ENCODE data around the gene SSR4. TPM values are rescaled to one million over a fixed set of nuclear protein-coding genes. Genes with fewer than 3 reads are reported as not detected.

SSR4 gene
- total RNA-seq, 1 donor, result 121 TPM

DNA sequence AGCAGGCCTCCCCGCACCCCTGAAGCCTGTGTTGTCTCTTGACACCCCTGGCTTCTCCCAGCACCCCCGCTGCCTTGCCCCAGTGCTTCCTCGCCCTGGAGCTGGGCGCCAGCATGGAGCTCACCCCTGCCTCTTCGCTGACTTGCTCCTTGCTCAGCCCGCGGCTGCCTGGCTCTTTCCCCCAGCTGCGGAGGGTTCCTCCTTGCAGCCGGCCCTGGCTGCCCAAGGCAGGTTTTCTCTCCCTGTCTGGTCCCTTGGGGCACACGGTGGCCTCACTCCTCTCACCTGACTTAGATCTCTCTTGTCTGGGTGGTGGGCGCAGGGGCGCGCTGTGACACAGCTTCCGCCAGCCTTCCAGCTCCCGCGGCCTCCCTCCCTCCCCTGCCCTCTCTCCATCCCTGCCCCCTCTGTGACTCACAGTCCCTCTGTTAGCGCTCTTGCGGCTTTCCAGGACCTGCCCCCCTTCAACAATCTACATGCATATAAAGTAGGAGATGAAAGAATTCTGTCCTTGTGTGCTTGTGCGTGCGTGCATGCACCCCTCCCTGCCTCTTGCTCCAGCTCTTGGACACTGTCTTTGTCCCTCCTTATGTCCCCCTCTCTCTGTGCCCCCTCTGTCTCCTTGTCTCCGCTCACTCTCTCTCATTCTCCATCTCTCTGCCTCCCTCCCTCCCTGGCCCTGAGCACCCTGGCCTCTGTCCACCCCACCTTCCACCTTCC lies 28.2 kb upstream of the SSR4 start:
- Histone ChIP-seq H3K9me3 (ENCODE audit: low read depth, low read length) (no peaks in the 10 kb centered on the region), H3K27me3 (ENCODE audit: insufficient read depth, low read length) (no peaks in the 10 kb centered on the region), H3K4me1 (ENCODE audit: insufficient read depth, low read length) (peaks cover 3% of the 10 kb centered on the region), H3K4me3 (ENCODE audit: low read length) (no peak overlapping the region)

DNA sequence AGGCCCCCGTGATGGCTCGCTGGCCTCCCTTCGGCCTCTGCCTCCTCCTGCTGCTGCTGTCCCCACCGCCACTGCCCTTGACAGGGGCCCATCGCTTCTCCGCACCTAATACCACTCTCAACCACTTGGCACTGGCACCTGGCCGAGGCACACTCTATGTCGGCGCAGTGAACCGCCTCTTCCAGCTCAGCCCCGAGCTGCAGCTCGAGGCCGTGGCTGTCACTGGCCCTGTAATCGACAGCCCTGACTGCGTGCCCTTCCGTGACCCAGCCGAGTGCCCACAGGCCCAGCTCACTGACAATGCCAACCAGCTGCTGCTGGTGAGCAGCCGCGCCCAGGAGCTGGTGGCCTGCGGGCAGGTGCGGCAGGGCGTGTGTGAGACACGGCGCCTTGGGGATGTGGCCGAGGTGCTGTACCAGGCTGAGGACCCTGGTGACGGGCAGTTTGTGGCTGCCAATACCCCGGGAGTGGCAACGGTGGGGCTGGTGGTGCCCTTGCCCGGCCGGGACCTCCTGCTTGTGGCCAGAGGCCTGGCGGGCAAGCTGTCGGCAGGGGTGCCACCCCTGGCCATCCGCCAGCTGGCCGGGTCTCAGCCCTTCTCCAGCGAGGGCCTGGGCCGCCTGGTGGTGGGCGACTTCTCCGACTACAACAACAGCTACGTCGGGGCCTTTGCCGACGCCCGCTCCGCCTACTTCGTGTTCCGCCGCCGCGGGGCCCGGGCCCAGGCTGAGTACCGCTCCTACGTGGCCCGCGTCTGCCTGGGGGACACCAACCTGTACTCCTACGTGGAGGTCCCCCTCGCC lies 27.4 kb upstream of the SSR4 start:
- Histone ChIP-seq H3K27me3 (ENCODE audit: insufficient read depth, low read length) (no peaks in the 10 kb centered on the region), H3K4me1 (ENCODE audit: insufficient read depth, low read length) (peaks cover 3% of the 10 kb centered on the region), H3K4me3 (ENCODE audit: low read length) (no peak overlapping the region), H3K9me3 (ENCODE audit: low read depth, low read length) (no peaks in the 10 kb centered on the region)

DNA sequence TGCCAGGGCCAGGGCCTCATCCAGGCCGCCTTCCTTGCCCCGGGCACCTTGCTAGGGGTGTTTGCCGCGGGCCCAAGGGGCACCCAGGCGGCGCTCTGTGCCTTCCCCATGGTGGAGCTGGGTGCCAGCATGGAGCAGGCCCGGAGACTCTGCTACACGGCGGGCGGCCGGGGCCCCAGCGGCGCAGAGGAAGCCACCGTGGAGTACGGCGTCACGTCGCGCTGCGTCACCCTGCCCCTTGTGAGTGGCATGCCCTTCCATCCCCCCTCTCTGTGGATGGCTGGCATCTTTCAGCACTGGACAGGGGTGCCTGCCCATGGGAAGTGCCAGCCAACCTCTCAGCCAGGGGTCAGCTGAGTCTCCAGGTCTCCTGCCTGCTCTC lies 26.8 kb upstream of the SSR4 start:
- Histone ChIP-seq H3K27me3 (ENCODE audit: insufficient read depth, low read length) (no peaks in the 10 kb centered on the region), H3K4me1 (ENCODE audit: insufficient read depth, low read length) (peaks cover 3% of the 10 kb centered on the region), H3K9me3 (ENCODE audit: low read depth, low read length) (no peaks in the 10 kb centered on the region), H3K4me3 (ENCODE audit: low read length) (no peak overlapping the region)

DNA sequence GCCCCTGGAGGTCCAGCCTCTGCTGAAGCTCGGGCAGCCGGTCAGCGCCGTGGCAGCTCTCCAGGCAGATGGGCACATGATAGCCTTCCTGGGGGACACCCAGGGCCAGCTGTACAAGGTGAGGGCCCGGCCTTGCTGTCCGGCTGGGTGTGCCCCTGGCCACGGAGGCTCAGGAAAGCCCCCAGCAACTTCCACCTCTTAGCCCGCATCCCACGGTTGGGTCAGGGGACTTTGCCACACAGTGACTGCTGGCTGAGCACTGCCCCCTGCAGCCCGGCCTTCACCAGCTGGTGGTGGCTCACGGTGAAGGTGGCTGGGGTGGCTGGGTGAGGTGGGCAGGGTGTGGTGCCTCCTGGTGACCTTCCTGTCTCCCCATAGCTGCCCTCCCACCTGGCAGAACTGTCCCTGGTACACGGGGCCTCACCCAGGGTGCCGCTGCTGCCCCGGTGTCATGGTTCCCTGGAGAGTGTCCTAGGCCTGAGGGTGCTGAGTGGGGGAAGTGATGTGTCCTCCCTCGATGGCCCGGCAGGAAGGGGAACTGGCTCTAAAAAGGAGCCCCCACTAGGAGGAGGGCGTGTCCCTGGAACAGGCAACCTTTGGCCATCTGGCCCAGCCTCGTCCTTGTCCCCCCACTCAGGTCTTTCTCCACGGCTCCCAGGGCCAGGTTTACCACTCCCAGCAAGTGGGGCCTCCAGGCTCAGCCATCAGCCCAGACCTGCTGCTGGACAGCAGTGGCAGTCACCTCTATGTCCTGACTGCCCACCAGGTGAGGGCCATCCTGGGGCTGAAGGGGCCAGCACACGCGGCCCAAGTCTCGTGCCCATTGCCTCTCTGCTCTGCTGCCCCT lies 25.9 kb upstream of the SSR4 start:
- peaks cover 3% of the 10 kb centered on the region for H3K4me1 ChIP-seq (ENCODE audit: insufficient read depth, low read length)
- H3K4me3 ChIP-seq (ENCODE audit: low read length), result no peak overlapping the region
- H3K9me3 ChIP-seq (ENCODE audit: low read depth, low read length), result no peaks in the 10 kb centered on the region
- H3K27me3 ChIP-seq (ENCODE audit: insufficient read depth, low read length), result no peaks in the 10 kb centered on the region

DNA sequence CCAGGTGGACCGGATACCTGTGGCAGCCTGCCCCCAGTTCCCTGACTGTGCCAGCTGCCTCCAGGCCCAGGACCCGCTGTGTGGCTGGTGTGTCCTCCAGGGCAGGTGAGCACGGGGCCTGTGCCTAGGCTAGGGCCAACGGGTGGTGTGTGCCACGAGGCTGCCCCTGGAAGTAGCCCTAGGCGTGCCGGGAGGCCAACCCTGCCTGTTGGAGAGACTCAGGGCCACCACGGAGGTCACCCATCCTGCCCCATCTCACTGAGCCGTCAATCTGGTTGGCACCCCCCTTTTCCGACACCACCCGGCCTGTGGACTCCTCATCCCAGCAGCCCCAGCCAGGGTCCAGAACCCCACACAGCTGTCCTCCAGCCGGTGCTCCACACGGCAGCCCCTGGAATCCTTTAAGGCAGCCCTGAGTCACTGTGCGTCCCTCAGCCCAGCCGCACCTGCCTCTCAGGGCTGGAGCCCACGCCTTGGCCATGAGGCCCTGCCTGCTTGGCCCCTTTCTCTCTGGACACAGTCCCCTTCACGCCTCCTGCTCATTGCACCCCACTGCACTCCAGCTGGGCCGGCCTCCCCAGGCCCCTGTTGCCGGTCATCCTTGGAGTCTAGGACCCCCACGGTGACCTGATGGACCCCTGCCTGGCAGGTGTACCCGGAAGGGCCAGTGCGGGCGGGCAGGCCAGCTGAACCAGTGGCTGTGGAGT lies 25.2 kb upstream of the SSR4 start:
- Histone ChIP-seq H3K4me1 (ENCODE audit: insufficient read depth, low read length) (no peaks in the 10 kb centered on the region), H3K27me3 (ENCODE audit: insufficient read depth, low read length) (no peaks in the 10 kb centered on the region), H3K9me3 (ENCODE audit: low read depth, low read length) (no peaks in the 10 kb centered on the region), H3K4me3 (ENCODE audit: low read length) (no peak overlapping the region)

DNA sequence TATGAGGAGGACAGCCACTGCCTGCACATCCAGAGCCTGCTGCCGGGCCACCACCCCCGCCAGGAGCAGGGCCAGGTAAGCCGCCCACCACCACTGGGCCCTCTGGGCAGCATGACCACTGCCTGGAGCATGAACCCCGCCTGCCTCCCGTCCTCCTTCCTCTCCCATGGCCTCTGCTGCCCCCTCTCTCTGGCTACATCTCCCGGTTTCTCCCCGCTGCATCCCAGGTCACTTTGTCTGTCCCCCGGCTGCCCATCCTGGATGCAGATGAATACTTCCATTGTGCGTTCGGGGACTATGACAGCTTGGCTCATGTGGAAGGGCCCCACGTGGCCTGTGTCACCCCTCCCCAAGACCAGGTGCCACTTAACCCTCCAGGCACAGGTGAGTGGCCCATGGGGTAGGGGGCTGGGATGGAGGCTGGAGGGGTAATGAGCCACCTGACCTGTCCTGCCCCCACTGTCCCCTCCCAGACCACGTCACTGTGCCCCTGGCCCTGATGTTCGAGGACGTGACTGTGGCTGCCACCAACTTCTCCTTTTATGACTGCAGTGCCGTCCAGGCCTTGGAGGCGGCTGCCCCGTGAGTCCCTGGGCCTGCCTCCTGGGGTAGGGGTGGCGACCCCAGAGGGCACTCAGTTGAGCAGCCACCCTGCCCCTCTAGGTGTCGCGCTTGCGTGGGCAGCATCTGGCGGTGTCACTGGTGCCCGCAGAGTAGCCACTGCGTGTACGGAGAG lies 24.4 kb upstream of the SSR4 start:
- Histone ChIP-seq H3K4me1 (ENCODE audit: insufficient read depth, low read length) (no peaks in the 10 kb centered on the region), H3K27me3 (ENCODE audit: insufficient read depth, low read length) (no peaks in the 10 kb centered on the region), H3K4me3 (ENCODE audit: low read length) (no peak overlapping the region), H3K9me3 (ENCODE audit: low read depth, low read length) (no peaks in the 10 kb centered on the region)

DNA sequence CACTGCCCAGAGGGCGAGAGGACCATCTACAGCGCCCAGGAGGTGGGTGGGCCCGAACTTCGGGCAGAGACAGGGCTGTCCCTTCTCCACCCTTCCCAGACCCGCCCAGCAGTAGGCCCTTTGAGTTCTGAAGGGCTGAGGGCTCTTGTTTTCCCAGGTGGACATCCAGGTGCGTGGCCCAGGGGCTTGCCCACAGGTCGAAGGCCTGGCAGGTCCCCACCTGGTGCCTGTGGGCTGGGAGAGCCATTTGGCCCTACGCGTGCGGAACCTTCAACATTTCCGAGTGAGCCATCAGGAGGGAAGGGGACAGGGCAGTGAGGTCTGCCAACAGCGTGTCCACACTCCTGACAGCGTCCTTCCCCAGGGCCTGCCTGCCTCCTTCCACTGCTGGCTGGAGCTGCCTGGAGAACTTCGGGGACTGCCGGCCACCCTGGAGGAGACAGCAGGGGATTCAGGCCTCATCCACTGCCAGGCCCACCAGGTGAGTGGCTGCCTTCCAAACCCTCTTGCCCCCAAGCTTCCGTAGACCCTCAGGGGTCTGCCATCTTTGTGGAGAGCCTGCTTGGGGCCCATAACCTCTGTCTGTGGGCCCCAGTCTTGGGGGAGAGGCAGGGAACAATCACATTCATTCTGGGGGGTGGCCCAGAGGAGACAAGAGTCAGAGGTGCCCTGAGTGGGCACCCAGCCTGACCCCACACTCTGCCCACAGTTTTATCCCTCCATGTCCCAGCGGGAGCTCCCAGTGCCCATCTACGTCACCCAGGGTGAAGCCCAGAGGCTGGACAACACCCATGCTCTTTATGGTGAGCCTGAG lies 23.7 kb upstream of the SSR4 start:
- Histone ChIP-seq H3K27me3 (ENCODE audit: insufficient read depth, low read length) (no peaks in the 10 kb centered on the region), H3K4me3 (ENCODE audit: low read length) (no peak overlapping the region), H3K4me1 (ENCODE audit: insufficient read depth, low read length) (no peaks in the 10 kb centered on the region), H3K9me3 (ENCODE audit: low read depth, low read length) (no peaks in the 10 kb centered on the region)

DNA sequence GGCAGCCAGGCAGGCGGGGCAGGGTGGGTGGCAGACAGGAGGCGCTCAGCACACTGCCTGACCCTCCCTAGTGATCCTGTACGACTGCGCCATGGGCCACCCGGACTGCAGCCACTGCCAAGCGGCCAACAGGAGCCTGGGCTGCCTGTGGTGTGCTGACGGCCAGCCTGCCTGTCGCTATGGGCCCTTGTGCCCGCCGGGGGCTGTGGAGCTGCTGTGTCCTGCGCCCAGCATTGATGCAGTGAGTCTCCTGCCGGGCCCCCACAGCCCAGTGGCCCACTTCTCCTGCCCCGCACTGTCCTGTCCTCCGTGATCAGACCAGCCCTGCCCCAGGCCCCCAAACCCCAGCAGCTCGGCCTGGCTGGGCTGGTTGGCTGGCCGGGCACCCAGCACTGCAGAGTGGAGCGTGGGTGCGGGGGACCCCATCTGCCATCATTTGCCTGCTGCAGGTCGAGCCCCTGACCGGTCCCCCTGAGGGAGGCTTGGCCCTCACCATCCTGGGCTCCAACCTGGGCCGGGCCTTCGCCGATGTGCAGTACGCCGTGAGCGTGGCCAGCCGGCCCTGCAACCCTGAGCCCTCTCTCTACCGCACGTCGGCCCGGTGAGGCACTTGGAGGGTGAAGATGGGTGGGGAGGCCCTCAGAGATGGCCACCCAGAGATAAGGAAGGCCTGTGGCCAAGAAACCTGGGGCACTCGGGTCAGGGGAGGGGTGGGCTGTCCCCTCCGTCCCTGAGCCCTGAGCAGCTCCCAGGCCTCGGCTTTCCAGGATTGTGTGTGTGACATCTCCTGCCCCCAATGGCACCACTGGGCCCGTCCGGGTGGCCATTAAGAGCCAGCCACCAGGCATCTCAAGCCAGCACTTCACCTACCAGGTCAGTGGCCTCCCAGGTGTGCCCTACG lies 22.8 kb upstream of the SSR4 start:
- H3K27me3 ChIP-seq (ENCODE audit: insufficient read depth, low read length), result no peaks in the 10 kb centered on the region
- H3K4me3 ChIP-seq (ENCODE audit: low read length), result no peak overlapping the region

DNA sequence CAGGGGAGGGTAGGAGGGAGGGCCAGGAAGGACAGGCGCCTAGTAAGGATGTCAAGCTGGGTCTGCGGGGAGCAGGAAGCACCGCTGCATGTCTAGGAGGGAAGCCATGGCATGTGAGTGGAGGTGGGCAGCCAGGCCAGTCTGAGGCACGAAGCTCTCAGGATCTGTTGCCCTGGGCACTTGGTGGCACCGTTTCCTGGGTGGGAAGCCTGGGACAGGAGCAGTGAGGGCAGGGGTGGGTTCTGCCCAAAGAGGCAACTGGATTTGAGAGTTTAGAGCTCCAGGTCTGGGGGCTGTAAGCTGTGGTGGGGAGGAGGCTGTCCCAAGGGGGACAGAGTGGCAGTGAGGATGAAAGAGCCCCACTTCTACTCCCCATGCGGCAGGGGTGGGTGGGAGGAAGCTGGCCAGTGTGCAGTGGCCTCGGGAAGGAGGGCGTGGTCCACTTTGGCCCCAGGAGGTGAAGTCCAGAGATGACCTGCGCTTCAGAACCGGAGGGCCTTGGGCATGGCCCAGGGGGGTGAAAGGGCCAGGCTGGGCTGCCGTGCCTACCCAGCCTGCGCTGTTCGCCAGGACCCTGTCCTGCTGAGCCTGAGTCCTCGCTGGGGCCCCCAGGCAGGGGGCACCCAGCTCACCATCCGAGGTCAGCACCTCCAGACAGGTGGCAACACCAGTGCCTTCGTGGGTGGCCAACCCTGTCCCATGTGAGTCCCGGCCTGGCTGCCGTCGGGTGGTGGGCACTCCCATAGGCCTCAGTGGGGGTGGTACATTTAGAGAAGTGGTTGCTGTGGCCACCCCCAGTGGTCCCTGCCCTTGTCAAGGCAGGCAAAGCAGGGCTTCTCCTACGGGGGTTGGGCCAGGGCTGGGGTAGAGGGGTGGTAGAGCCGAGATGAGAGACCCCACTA lies 21.9 kb upstream of the SSR4 start:
- H3K27me3 ChIP-seq (ENCODE audit: insufficient read depth, low read length), result no peaks in the 10 kb centered on the region
- no peak overlapping the region for H3K4me3 ChIP-seq (ENCODE audit: low read length)
- H3K4me1 ChIP-seq (ENCODE audit: insufficient read depth, low read length), result no peaks in the 10 kb centered on the region
- no peaks in the 10 kb centered on the region for H3K9me3 ChIP-seq (ENCODE audit: low read depth, low read length)

More for the DNA sequence above, 22.8 kb upstream of the SSR4 start:
- no peaks in the 10 kb centered on the region for H3K4me1 ChIP-seq (ENCODE audit: insufficient read depth, low read length)
- no peaks in the 10 kb centered on the region for H3K9me3 ChIP-seq (ENCODE audit: low read depth, low read length)

DNA sequence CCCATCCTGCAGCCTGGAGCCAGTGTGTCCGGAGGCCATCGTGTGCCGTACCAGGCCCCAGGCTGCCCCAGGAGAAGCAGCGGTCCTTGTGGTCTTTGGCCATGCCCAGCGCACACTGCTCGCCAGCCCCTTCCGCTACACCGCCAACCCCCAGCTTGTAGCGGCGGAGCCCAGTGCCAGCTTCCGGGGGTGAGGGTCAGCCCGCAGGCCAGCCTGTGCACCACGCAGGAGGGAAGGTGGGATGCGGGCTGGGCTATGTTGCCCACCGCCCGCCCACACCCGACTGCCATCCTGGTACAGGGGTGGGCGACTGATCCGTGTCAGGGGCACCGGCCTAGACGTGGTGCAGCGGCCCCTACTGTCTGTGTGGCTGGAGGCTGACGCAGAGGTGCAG lies 21.3 kb upstream of the SSR4 start:
- Histone ChIP-seq H3K9me3 (ENCODE audit: low read depth, low read length) (no peaks in the 10 kb centered on the region), H3K4me3 (ENCODE audit: low read length) (no peak overlapping the region), H3K4me1 (ENCODE audit: insufficient read depth, low read length) (no peaks in the 10 kb centered on the region), H3K27me3 (ENCODE audit: insufficient read depth, low read length) (no peaks in the 10 kb centered on the region)

DNA sequence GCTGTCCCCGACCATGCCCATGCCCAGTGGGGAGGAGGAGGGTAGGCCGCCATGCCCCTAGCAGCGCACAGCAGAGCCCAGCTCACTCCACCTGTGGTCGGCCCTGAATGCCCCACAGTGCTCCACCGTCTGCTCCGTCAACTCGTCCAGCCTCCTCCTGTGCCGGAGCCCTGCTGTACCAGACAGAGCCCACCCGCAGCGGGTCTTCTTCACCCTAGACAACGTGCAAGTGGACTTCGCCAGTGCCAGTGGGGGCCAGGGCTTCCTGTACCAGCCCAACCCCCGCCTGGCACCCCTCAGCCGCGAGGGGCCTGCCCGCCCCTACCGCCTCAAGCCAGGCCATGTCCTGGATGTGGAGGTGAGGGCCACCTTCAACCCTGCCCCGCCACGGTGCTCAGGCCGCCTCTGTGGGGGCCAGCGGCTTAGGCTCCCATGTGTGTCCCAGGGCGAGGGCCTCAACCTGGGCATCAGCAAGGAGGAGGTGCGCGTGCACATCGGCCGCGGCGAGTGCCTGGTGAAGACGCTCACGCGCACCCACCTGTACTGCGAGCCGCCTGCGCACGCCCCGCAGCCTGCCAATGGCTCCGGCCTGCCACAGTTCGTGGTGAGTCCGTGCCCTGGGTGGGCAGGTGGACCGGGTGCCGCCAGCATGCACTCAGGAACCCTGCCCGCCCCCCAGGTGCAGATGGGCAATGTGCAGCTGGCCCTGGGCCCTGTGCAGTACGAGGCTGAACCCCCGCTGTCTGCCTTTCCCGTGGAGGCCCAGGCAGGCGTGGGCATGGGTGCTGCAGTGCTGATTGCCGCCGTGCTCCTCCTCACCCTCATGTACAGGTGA lies 20.5 kb upstream of the SSR4 start:
- Histone ChIP-seq H3K27me3 (ENCODE audit: insufficient read depth, low read length) (no peaks in the 10 kb centered on the region), H3K4me3 (ENCODE audit: low read length) (no peak overlapping the region), H3K9me3 (ENCODE audit: low read depth, low read length) (no peaks in the 10 kb centered on the region), H3K4me1 (ENCODE audit: insufficient read depth, low read length) (no peaks in the 10 kb centered on the region)

Data from mononuclear cell (primary cell).